NCI-H146 treated with DMSO at 0.1 percent for 48 hours (cell line): ENCODE measurements around the gene DNAJC3.
"Not testable (repeated sequence)": the region's sequence is repeated elsewhere in the genome, so short reads cannot be mapped to it uniquely, and the experiment has no call there.

ENCODE experiments used
- DNase-seq: peaks from one replicate; lab custom pipeline; 2025; ENCODE audit not compliant: unreplicated experiment; lab: John Stamatoyannopoulos, UW

The DNAJC3 gene

DNA sequence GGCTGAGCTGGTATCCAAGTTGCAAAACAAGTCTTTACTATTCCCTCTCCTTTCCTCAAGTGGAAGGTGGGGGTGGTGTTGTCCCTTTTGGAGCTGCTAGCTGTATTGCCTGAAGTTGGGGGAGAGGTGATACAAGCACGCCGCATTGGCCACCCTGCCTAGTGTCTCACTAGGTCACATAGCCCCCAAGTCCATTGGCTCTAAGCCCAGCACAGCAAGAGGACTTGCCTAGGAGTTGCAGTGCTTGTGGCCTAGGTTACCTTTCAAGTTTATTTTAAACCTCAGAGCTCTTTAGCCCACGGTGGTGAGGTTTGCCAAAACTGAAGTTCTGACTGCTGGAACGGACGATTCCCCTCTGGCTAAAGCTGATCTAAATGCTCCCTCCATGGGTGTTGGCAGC is 5.3 kb upstream of the DNAJC3 start:
- DNase-seq, result no peak

DNA sequence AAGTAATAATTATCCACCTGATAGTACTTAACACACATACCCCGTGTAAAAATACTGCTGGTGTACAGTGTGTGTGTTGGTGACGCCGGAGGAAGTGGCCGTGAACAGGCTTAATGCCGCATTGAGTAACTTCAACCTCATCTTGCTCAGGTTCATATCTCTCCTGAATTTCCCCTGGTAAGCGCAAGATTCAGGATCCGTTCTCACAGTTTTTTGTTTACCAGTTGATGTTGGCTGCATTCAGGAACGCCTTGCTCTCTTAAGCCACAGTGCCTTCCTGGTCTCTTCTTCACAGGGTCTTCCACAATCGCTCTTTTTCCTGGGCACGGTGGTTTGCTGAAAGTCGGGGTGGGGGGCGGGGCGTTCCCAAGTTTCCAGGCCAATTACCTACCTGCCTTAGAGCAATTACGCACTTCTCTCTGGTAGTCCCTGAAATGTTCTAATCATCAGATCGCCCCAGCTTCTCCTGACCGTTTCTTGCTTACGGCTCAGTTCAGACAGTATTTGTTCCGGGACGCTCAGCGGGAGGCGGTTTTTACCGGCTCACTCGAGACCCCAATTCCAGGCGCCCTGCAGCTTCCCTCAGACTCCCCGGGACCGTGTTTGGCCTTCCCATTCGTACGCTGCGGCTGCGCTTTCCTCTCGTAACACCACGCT is 706 bp upstream of the DNAJC3 start:
- DNase-seq, result peak; percentile 67

DNA sequence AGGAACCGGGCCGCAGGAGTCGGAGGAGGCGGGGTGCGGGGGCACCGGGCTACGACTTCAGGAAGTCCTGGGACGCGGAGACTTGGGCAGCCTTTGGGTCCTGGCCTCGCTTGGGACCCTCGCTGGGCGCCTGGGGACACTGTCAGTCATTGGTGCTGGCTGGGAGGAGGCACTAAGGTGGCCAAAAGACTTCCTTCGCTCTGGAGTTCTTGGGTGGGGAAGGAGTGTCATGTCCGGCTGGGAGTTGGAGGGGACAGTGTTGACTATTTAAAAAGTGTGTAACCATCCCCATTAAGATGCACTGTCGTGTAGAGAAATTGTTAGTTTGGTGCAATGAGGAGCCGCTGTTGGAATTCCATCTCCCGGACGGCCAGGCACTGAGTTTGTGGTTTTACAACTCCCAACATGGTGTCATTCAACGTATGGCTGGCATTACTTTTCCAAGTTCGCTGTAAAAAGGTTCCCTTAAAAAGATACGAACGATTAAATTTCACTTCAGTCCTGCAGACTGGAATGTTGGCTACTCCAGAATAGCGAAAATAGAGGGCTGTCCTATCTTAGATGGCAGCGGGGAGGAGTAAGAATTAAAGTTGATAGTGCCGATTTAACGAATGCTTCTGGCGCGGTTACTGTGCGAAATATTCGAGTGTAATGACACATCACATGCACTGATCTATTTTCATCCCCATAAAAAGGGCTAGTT is 776 bp downstream of the DNAJC3 start:
- DNase-seq, result no peak

DNA sequence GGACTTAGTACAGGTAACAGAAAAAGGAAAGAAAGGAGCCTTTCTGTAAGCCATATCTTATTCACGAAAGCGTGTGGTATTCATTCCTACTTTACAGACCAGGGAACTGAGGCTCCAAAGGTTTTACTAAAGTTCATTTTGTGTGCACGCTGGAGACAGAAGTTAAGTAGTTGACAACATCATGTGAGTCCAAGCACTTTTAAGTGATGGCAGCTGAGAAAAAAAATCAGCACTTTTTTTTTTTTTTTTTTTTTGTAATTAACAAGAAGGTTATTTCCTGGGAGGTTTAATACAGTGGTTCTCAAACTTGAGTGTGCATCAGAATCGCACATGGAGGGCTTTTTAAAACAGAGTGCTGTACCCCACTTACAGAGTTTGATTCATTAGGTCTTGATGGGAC is 2.0 kb downstream of the DNAJC3 start:
- no peak for DNase-seq

DNA sequence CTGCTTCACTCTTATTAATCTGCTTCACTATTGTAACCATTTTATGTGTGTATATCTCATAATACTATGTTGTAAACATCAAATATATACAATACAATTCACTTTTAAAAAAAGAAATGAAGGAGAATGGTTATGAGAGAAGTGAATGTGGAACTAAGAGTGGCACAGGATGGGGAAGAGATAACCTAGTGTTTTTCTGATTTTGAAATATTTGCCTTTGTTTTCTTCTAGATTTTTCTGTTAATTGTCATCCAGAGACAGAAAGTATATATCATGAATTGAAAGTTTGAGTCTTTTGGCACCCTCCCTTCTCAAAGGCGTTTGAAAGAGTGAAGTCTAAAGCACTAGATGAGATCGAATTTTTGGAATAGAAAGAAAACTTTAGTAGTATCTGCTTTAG is 2.8 kb downstream of the DNAJC3 start:
- DNase-seq, result no peak

DNA sequence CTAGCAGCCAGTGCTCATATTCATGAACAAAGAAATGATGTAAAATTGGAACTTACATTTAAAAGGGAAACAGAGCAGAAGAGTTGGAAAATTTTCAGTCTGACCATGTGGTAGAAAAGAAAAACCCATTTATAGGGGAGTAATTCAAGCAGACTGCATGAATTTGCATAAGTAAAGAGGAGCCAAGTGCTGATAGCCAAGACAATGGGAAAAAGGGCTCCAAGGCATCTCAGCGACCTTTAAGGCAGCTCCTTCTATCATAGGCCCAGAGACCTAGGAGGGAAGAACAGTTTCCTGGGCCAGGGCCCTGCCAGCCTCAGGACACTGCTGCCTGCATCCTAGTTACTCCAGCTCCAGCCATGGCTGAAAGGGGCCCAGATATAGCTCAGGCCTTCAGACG is 7.5 kb downstream of the DNAJC3 start:
- no peak for DNase-seq

DNA sequence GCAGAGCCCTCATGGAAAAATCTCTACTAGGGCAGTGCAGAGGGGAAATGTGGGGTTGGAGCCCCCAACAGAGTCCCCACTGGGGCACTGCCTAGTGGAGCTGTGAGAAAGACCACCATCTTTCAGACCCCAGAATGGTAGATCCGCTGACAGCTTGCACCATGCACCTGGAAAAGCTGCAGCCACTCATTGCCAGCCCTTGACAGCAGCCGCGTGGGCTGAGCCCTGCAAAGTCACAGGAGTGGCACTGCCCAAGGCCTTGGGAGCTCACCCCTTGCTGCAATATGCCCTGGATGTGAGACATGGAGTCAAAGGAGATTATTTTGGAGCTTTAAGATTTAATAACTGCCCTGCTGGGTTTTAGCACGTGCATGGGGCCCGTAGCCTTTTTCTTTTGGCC is 8.0 kb downstream of the DNAJC3 start:
- DNase-seq, result not testable (repeated sequence)

DNA sequence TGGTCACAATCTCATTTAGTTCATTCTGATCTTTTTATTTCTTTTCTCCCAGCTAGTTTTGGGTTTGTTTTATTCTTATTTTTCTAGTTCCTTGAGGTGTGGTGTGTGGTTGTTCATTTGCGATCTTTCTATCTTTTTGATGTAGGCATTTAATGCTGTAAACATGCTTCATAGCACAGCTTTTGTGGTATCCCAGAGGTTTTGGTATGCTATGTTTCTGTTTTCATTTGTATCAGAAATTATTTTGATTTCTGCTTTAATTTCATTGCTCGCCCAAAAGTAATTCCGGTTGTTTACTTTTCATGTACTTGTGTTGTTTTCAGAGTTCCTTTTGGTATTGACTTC is 12.6 kb downstream of the DNAJC3 start:
- DNase-seq, result no peak

DNA sequence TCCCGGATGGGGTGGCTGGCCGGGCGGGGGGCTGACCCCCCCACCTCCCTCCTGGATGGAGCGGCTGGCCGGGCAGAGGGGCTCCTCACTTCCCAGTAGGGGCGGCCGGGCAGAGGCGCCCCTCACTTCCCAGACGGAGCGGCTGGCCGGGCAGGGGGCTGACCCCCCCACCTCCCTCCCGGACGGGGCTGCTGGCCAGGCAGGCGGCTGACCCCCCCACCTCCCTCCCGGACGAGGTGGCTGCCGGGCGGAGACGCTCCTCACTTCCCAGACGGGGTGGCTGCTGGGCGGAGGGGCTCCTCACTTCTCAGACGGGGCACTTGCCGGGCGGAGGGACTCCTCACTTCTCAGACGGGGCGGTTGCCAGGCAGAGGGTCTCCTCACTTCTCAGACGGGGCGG is 14.0 kb downstream of the DNAJC3 start:
- not testable (repeated sequence) for DNase-seq

DNA sequence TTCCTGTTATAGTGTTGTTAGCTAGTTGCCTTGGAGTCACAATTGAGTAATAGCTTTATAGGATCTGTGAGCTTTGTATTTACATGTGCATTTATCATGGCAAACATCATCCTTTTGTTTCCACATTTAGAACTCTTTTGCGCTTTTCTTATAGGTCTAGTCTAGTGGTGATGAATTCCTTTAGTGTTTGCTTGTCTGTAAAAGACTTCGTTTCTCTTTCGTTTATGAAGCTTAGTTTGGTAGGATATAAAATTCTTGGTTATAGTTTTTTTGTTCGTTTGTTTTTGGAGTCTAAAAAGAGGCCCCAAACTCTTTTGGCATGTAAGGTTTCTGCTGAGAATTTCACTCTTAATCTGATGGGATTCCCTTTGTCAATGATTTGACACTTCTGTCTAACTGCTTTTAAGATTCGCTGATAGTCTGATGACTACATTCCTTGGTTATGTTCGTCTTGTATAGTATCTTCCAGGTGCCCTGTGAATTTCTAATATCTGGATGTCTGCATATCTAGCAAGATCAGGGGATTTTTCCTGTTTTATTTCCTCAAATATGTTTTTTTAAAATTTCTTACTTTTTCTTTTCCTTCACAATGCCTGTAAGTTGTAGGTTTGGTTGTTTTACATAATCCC is 20.2 kb downstream of the DNAJC3 start:
- no peak for DNase-seq

DNA sequence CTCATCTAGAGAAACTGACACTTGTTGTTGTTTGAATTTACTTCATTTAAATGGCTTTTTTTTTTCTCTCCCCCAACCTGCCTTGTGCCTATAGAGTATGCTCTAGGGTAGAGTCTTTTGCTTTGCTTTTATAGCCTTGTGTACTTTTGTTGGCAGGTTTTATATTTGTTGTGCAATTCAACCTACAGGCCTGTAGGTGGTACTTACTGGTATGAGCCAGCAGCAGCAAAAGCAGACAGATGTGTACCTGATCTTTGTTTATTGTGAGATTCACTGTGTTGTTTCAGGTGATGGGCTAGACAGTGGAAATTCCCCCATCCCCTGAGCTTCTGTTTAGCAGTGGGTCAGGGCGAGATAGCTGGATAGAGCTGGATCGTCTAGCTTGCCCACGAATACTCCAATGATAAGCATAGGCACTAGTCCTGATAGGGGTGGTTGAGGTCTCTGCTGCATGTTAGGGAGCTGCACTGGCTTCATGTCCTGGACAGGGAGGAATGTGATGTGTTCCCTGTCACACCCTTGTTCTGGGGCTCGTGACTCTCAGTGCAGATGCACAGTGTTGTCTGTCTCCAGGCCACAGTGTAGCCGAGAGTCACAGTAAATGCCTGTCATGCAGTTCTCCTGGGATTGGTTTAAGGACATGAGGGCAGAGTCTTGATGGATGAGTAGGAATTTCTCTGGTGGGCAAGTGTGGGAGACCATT is 21.3 kb downstream of the DNAJC3 start:
- no peak for DNase-seq

DNA sequence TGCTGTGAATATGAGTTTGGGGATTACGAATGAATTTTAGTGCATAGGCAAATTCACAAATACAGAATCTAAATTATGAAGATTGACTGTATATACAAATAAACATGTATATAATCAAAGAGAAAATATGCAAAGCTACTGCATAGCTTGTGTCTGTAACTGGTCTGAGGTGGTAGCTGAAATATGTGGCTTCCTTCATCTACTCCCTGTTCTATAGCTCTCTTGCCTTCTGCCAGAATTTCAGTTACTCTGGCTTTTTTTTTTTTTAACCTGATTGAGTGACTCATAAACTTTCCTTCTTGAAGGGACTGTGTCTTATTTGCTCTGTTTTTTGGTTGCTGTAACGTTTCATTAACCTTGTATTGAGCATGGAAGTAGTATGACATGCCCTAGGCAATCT is 26.6 kb downstream of the DNAJC3 start:
- no peak for DNase-seq

DNA sequence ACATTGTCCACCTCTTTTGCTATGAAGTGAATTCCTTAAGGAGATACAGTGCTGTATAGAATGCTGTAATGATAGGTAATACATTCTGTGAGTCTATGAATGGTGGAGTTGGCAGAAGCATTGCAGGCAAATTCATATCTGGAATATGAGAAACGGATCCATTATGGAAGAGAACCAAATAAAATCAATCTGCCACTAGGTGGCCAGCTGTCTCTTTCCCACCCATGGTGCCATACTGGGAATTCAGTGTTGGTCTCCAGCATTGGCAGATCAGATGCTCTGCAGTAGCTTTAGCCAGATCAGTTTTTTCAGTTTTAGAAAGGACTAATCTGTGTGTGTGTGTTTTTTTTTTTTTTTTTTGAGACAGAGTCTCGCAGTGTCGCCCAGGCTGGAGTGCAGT is 27.6 kb downstream of the DNAJC3 start:
- DNase-seq, result peak; percentile 32

DNA sequence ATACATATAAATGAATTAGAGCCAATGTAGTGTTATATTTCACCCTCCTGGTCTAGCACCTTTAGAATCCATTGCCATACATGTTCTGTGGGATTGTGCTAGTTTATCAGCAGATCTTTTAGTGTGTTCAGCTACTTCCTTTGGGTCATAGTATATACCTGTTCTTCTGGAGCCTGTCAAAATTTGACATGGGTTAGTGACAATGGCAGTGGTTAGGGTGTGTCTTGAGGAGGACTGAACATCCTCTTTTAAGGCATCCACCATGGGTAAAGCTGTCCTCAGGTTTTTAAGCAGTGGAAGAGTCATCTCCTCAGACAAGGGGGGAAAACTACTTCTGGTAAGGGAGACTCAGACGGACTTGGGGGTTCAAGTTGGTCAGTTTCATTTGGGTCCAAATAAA is 29.4 kb downstream of the DNAJC3 start:
- no peak for DNase-seq

DNA sequence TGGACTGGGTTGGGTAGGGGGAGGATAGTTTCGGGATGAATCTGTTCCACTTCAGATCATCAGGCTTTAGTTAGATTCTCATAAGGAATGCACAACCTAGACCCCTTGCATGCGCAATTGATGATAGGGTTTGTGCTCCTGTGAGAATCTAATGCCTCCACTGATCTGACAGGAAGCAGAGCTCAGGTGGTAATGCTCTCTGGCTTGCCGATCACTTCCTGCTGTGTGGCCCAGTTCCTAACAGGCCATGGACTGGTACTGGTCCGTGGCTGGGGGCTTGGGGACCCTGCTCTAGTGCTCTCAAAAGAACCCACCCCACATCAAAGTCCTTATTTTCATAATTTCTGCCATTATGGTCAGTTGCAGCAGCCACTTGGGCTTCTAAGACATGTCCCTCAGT is 30.1 kb downstream of the DNAJC3 start:
- DNase-seq, result no peak

DNA sequence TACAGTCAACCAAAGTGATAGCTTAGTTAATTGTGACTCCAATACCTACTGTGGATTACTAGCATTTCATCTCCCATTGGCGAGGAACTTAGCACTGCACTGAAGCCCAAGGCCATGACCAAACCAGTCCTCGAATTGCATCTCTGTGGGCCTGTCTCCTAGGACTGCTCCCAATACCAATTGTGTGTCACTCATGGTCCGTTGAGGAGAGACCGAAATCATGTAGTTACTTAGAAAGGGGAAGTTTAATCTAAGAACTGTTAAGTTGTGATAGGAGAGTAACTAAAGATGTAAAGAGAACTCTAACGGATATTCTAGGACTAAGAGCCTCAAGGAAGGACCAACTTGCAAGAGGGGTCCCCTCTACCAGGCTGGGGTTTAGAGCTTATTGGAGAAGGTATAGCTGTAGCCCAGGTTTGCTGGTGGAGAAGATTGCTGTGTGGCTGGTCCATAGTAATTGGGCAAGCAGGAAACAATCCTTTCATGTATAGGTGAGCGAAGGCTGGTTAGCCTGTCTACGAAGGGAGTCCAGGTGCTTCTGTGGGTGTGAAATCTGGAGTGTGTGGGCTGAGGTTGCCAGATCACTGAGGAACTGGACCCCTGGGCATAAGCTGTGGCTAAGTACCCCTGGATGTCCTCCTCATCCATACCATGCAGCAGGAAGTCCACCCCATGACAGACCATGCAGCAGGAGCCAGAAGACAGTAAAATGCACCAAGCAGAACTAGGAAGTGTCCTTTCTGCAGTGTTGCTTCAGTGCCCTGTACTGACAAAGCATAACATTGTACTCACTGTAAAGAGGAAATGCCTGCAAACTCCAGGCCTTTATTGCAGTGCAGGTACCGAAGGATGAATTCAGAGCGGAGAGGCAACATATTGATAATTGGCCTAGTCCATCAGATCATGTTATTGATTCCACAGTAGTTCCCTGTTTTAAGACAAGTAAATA is 30.8 kb downstream of the DNAJC3 start:
- no peak for DNase-seq

DNA sequence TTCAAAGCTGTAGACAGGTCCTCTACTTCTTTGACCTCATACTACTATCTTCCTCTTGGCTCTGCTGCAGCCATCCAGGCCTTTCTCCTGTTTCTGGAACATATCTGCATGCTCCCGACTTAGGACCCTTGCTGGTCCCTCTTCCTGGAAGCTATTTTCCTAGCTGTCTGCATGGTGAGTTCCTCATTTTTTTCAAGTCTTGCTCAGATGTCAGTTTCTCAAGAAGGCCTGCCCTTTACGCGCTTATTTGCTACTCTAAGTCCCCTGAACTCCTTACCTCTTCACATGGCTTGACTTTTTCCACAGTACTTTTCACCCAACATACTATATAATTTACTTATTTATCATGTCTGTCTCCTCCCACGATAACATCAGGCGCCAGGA is 31.4 kb downstream of the DNAJC3 start:
- no peak for DNase-seq

DNA sequence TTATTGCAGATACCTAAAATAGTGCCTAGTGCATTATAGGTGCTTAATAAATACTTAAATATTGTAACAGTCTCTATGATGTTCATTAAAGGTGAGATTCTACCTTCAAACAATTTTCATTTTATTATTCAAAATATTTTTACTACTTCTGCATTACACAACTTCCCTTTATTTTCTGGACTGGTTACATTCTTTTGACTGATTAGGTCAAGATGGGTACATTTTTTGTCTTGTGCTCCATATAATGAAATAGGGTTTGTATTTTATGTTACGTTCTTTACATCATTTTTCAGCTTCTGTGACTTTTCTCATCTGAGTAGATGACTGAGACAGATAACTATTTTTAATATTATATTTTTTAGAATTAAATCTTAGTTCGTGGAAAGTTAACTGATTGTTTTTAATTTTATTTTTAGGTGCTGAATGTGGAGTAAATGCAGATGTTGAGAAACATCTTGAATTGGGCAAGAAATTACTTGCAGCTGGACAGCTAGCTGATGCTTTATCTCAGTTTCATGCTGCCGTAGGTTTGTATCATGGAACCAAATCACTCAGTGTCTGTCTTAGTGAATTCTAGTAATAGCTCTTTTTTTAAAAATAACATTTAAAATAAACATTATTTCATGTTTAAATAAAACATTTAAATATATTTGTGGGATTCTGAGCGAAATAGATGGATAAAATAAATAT is 32.0 kb downstream of the DNAJC3 start:
- DNase-seq, result no peak

DNA sequence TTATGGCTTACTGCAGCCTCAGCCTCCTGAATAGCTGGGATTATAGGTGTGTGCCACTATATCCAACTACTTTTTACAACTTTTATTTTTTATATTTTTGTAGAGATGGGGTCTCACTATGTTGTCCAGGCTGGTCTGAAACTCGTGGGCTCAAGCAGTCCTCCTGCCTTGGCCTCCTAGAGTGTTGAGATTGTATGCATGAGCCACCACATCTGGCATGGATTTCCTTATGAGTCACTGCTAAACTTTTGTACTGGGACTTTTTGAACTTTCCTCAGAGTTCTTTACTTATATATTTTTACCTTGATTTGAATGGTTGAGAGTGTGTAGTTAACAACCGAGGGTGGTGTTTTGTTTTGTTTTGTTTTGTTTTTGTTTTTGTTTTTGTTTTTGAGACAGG is 33.4 kb downstream of the DNAJC3 start:
- DNase-seq, result no peak

DNA sequence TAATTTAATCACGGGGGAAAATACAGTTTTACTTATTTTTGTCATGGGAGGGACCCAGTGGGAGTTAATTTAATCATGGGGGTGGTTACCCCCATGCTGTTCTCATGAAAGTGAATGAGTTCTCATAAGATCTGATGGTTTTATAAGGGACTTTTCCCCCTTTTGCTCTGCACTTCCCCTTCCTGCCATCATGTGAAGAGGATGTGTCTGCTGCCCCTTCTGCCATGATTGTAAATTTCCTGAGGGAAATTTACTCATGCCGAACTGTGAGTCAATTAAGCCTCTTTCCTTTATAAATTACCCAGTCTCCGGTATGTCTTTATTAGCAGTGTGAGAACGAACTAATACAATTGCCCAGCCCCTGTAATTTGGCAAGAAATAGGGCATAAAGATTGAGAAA is 35.9 kb downstream of the DNAJC3 start:
- not testable (repeated sequence) for DNase-seq
